Suprapubic skin (tissue), 4 donors: ENCODE results near the gene KLHL29. TPM values are rescaled to one million over a fixed set of nuclear protein-coding genes. Genes with fewer than 3 reads are reported as not detected.

ENCODE experiments used
- DNase-seq, 2 donors: peaks; one replicate each; pipeline ENCODE4 v3.0.0-alpha.2; 2019; ENCODE audit warnings: low spot score in 2 of 2
- H3K27ac ChIP-seq: fragments of 200-600 bp; sonication (generic); one replicate; pipeline ENCODE4 v1.5.1; 2019
- H3K27me3 ChIP-seq: fragments of 200-600 bp; sonication (generic); one replicate; pipeline ENCODE4 v1.5.1; 2019
- H3K36me3 ChIP-seq: fragments of 200-600 bp; sonication (generic); one replicate; pipeline ENCODE4 v1.5.1; 2019
- H3K4me1 ChIP-seq: fragments of 200-600 bp; sonication (generic); one replicate; pipeline ENCODE4 v1.5.1; 2019
- H3K4me3 ChIP-seq: fragments of 200-600 bp; sonication (generic); one replicate; pipeline ENCODE4 v1.5.1; 2019; ENCODE audit warnings: mild to moderate bottlenecking
- H3K9me3 ChIP-seq: fragments of 200-600 bp; sonication (generic); one replicate; pipeline ENCODE4 v1.5.1; 2019
- EP300 ChIP-seq: sonication (generic); formaldehyde crosslinking; IDR thresholded peaks from one replicate; pipeline ENCODE4 v1.6.1; 2017; ENCODE audit warnings: antibody characterized with exemption
- POLR2A ChIP-seq, 2 donors: fragments of 450-650 bp; IDR thresholded peaks; one replicate each; pipeline ENCODE4 v1.6.1; 2017; ENCODE audit warnings: antibody characterized with exemption in 2 of 2, mild to moderate bottlenecking in 2 of 2, moderate library complexity in 2 of 2
- POLR2AphosphoS5 ChIP-seq, 3 donors: sonication (generic); formaldehyde crosslinking; IDR thresholded peaks; one replicate each; pipeline ENCODE4 v1.6.1; 2017; ENCODE audit warnings: antibody characterized with exemption in 3 of 3
- WGBS: methylation state at CpG from one replicate; pipeline ENCODE4 v1.1.5; 2018; 5-methylcytosine and 5-hydroxymethylcytosine counted together
- total RNA-seq, 4 donors: library from RNA; depleted of rRNA; stranded (reverse); fragments of >200 nt; gene quantifications; one replicate each; pipeline ENCODE4 v1.1.0, GENCODE V29; 2016
- TF ChIP-seq, protein P1 (sequence below), 2 donors: fragments of 200-600 bp in 1 of 2; fragments of 450-650 bp in 1 of 2; sonication (generic) in 1 of 2; IDR thresholded peaks; one replicate each; pipeline ENCODE4 v1.5.1; 2016 to 2019; ENCODE audit warnings: antibody characterized with exemption in 2 of 2, mild to moderate bottlenecking in 1 of 2, moderate library complexity in 1 of 2

The KLHL29 gene
- total RNA-seq, 4 donors from 2014 or later, result 17.1 to 30.8 (median 20.7) TPM

- no peak overlapping the region for H3K27ac ChIP-seq
- H3K36me3 ChIP-seq, result no peaks in the 10 kb centered on the region
- DNase-seq, result no peak
- H3K27me3 ChIP-seq, result no peaks in the 10 kb centered on the region
- 93% methylated on average over 11 of the region's 11 CpGs for WGBS
- peaks cover 18% of the 10 kb centered on the region for H3K4me1 ChIP-seq
- TF ChIP-seq, protein P1, sequence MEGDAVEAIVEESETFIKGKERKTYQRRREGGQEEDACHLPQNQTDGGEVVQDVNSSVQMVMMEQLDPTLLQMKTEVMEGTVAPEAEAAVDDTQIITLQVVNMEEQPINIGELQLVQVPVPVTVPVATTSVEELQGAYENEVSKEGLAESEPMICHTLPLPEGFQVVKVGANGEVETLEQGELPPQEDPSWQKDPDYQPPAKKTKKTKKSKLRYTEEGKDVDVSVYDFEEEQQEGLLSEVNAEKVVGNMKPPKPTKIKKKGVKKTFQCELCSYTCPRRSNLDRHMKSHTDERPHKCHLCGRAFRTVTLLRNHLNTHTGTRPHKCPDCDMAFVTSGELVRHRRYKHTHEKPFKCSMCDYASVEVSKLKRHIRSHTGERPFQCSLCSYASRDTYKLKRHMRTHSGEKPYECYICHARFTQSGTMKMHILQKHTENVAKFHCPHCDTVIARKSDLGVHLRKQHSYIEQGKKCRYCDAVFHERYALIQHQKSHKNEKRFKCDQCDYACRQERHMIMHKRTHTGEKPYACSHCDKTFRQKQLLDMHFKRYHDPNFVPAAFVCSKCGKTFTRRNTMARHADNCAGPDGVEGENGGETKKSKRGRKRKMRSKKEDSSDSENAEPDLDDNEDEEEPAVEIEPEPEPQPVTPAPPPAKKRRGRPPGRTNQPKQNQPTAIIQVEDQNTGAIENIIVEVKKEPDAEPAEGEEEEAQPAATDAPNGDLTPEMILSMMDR (IDR thresholded peaks at IDR 0.05), result no peak
- no peak for TF ChIP-seq POLR2AphosphoS5 (IDR thresholded peaks at IDR 0.05)
- TF ChIP-seq POLR2A (IDR thresholded peaks at IDR 0.05), result no peak
- TF ChIP-seq EP300, result no peak
- no peaks in the 10 kb centered on the region for H3K9me3 ChIP-seq
- H3K4me3 ChIP-seq, result no peak overlapping the region
Observed at GRCh38 chr2:23555944-23556343, 171.0 kb downstream of the KLHL29 start.

GRCh38 chr2:23556929-23557328, 171.9 kb downstream of the KLHL29 start:
- H3K4me1 ChIP-seq, result peaks cover 18% of the 10 kb centered on the region
- no peak for DNase-seq
- no peaks in the 10 kb centered on the region for H3K36me3 ChIP-seq
- no peaks in the 10 kb centered on the region for H3K9me3 ChIP-seq
- H3K4me3 ChIP-seq, result no peak overlapping the region
- no peaks in the 10 kb centered on the region for H3K27me3 ChIP-seq
- H3K27ac ChIP-seq, result no peak overlapping the region
- TF ChIP-seq POLR2A (IDR thresholded peaks at IDR 0.05) (no peak), POLR2AphosphoS5 (IDR thresholded peaks at IDR 0.05) (no peak), EP300 (no peak)
- TF ChIP-seq, protein P1 (IDR thresholded peaks at IDR 0.05), result no peak
- 68% methylated on average over 9 of the region's 9 CpGs for WGBS

GRCh38 chr2:23557455-23557854, 172.5 kb downstream of the KLHL29 start:
- H3K36me3 ChIP-seq, result peaks cover 5% of the 10 kb centered on the region
- DNase-seq, result no peak
- 93% methylated on average over 9 of the region's 9 CpGs for WGBS
- no peak overlapping the region for H3K27ac ChIP-seq
- H3K9me3 ChIP-seq, result no peaks in the 10 kb centered on the region
- no peaks in the 10 kb centered on the region for H3K27me3 ChIP-seq
- peaks cover 18% of the 10 kb centered on the region for H3K4me1 ChIP-seq
- no peak overlapping the region for H3K4me3 ChIP-seq
- TF ChIP-seq POLR2AphosphoS5 (IDR thresholded peaks at IDR 0.05), result no peak
- TF ChIP-seq EP300, result no peak
- TF ChIP-seq, protein P1 (IDR thresholded peaks at IDR 0.05), result no peak
- no peak for TF ChIP-seq POLR2A (IDR thresholded peaks at IDR 0.05)

DNA sequence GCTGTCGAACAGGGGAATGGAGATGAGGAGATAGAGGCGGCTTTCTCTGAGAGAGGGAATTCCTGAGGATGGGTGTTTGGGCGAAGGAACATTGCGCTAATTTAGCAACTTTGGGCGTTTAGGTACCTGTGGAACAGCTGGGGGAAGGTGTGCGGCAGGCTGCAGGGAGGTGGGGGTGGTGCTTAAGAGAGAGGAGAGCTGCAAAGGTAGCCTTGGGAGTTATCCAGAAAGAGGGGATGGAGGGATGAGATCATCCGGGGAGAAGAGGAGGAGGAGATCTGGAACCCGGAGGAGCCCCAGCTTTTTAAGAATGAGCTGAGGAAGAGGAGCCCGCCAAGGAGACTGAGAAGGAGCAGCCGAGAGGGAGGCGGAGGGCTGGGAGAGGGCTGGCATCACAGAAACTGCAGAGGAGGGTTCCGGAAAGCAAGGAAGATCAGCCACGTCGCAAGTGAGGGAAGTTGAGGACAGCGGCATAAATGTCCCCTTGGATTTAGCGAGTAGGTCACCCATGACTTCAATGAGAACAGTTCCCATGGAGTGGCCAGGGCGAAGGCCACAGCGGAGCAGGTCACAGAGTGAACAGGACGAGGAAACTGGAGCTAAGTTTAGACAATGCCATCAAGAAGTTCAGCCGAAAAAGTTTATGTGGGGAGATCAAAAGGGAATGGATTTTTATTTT, 174.7 kb downstream of the KLHL29 start:
- TF ChIP-seq POLR2AphosphoS5 (IDR thresholded peaks at IDR 0.05), result no peak
- no peak for TF ChIP-seq EP300
- TF ChIP-seq, protein P1 (IDR thresholded peaks at IDR 0.05), result no peak
- TF ChIP-seq POLR2A (IDR thresholded peaks at IDR 0.05), result no peak
- WGBS, result 87% methylated on average over 20 of the region's 20 CpGs
- DNase-seq, result no peak
- Histone ChIP-seq H3K36me3 (peaks cover 5% of the 10 kb centered on the region), H3K4me1 (peaks cover 24% of the 10 kb centered on the region), H3K27me3 (no peaks in the 10 kb centered on the region), H3K4me3 (no peak overlapping the region), H3K27ac (no peak overlapping the region), H3K9me3 (no peaks in the 10 kb centered on the region)

GRCh38 chr2:23561088-23561487, 176.1 kb downstream of the KLHL29 start:
- H3K4me3 ChIP-seq, result no peak overlapping the region
- no peaks in the 10 kb centered on the region for H3K27me3 ChIP-seq
- TF ChIP-seq, protein P1 (IDR thresholded peaks at IDR 0.05), result no peak
- TF ChIP-seq POLR2AphosphoS5 (IDR thresholded peaks at IDR 0.05) (no peak), EP300 (no peak), POLR2A (IDR thresholded peaks at IDR 0.05) (no peak)
- peaks cover 28% of the 10 kb centered on the region for H3K4me1 ChIP-seq
- no peaks in the 10 kb centered on the region for H3K9me3 ChIP-seq
- WGBS, result 90% methylated on average over 6 of the region's 7 CpGs
- no peak overlapping the region for H3K27ac ChIP-seq
- no peak for DNase-seq
- H3K36me3 ChIP-seq, result peaks cover 5% of the 10 kb centered on the region
